Prostate gland (tissue), 2 donors: ENCODE data around the gene UBAC2. TPM values are rescaled to one million over a fixed set of nuclear protein-coding genes. Genes with fewer than 3 reads are reported as not detected.

Experiments used
- DNase-seq: peaks from one replicate; pipeline ENCODE4 v3.0.0-alpha.2; 2019; ENCODE audit warnings: low spot score
- H3K27ac ChIP-seq, 2 donors: fragments of 200-600 bp; sonication (generic); 2 replicates each; pipeline ENCODE4 v1.5.1; 2017 to 2019
- H3K27me3 ChIP-seq: fragments of 200-600 bp; sonication (generic); replicated peaks from 2 replicates; pipeline ENCODE4 v1.5.1; 2019; ENCODE audit not compliant: insufficient read depth
- H3K36me3 ChIP-seq, 2 donors: fragments of 200-600 bp; sonication (generic); 1 replicate in 1 of 2; 2 replicates in 1 of 2; pipeline versions ENCODE4 v1.5.1 to v1.8.1; 2017 to 2019
- H3K4me1 ChIP-seq: fragments of 200-600 bp; sonication (generic); replicated peaks from 2 replicates; pipeline ENCODE4 v1.5.1; 2019
- H3K4me3 ChIP-seq, 2 donors: fragments of 200-600 bp; sonication (generic); 2 replicates each; pipeline ENCODE4 v1.5.1; 2017 to 2019
- H3K9me3 ChIP-seq: fragments of 200-600 bp; sonication (generic); 2 replicates; pipeline ENCODE4 v1.5.1; 2017
- CTCF ChIP-seq, 4 experiments: fragments of 200-600 bp in 2 of 4; fragments of 450-650 bp in 2 of 4; sonication (generic) in 2 of 4; IDR thresholded peaks; 1 replicate in 3 of 4; 2 replicates in 1 of 4; pipeline ENCODE4 v1.5.1; 2016 to 2019; ENCODE audit warnings: antibody characterized with exemption in 4 of 4, mild to moderate bottlenecking in 2 of 4, moderate library complexity in 2 of 4
- POLR2A ChIP-seq: fragments of 450-650 bp; IDR thresholded peaks from one replicate; pipeline ENCODE4 v1.6.1; 2016; ENCODE audit warnings: antibody characterized with exemption, mild to moderate bottlenecking
- POLR2AphosphoS5 ChIP-seq: sonication (generic); formaldehyde crosslinking; IDR thresholded peaks from one replicate; pipeline ENCODE4 v1.6.1; 2017; ENCODE audit warnings: antibody characterized with exemption
- WGBS: methylation state at CpG from one replicate; pipeline ENCODE4 v1.1.5; 2018; 5-methylcytosine and 5-hydroxymethylcytosine counted together
- intact Hi-C: fragments of 100-400 bp; cut with DNase I; formaldehyde crosslinking; loops from one replicate; pipeline ENCODE4 v1.14.2; 2022
- total RNA-seq, 2 donors: library from RNA; depleted of rRNA; stranded (reverse); fragments of >200 nt; gene quantifications; one replicate each; pipeline ENCODE4 v1.1.0, GENCODE V29; 2016

UBAC2 gene
- total RNA-seq, 2 donors from 2014 or later = 60.7 to 86.9 TPM

- Histone ChIP-seq H3K36me3 (no peaks in the 10 kb centered on the region), H3K27me3 (no peaks in the 10 kb centered on the region), H3K9me3 (no peaks in the 10 kb centered on the region), H3K4me3 (no peak overlapping the region), H3K4me1 (no peaks in the 10 kb centered on the region), H3K27ac (no peak overlapping the region)
- TF ChIP-seq POLR2A (no peak), CTCF (IDR thresholded peaks at IDR 0.05) (no peak), POLR2AphosphoS5 (no peak)
- peak; percentile 51 for DNase-seq
- 67% methylated on average over 8 of the region's 8 CpGs for WGBS
- intact Hi-C loops = no loop called here
Measured at GRCh38 chr13:99339736-99340397, 139.2 kb downstream of the UBAC2 start.

- no peak for DNase-seq
- no peaks in the 10 kb centered on the region for H3K36me3 ChIP-seq
- no peaks in the 10 kb centered on the region for H3K27me3 ChIP-seq
- TF ChIP-seq CTCF (IDR thresholded peaks at IDR 0.05) = no peak
- no peak for TF ChIP-seq POLR2A
- H3K4me1 ChIP-seq = no peaks in the 10 kb centered on the region
- no peak overlapping the region for H3K27ac ChIP-seq
- intact Hi-C loops = no loop called here
- H3K4me3 ChIP-seq = no peak overlapping the region
- H3K9me3 ChIP-seq = no peaks in the 10 kb centered on the region
Measured at GRCh38 chr13:99340638-99341037, 140.0 kb downstream of the UBAC2 start.

- Histone ChIP-seq H3K4me1 (no peaks in the 10 kb centered on the region), H3K36me3 (no peaks in the 10 kb centered on the region), H3K9me3 (no peaks in the 10 kb centered on the region), H3K27ac (no peak overlapping the region), H3K4me3 (no peak overlapping the region), H3K27me3 (no peaks in the 10 kb centered on the region)
- DNase-seq = no peak
- intact Hi-C loops = no loop called here
- TF ChIP-seq POLR2A = no peak
- no peak for TF ChIP-seq POLR2AphosphoS5
- no peak for TF ChIP-seq CTCF (IDR thresholded peaks at IDR 0.05)
- 96% methylated on average over 16 of the region's 16 CpGs for WGBS
Measured at GRCh38 chr13:99341969-99342722, 141.5 kb downstream of the UBAC2 start.

- H3K27ac ChIP-seq = no peak overlapping the region
- H3K27me3 ChIP-seq = no peaks in the 10 kb centered on the region
- 87% methylated on average over 9 of the region's 10 CpGs for WGBS
- H3K4me1 ChIP-seq = no peaks in the 10 kb centered on the region
- intact Hi-C loops = no loop called here
- TF ChIP-seq CTCF (IDR thresholded peaks at IDR 0.05) (no peak), POLR2A (no peak)
- H3K4me3 ChIP-seq = no peak overlapping the region
- H3K9me3 ChIP-seq = no peaks in the 10 kb centered on the region
- no peak for DNase-seq
- H3K36me3 ChIP-seq = no peaks in the 10 kb centered on the region
Measured at GRCh38 chr13:99342723-99343315, 142.2 kb downstream of the UBAC2 start.
